ENCODE measurements around the gene MAGEB10.

DNA sequence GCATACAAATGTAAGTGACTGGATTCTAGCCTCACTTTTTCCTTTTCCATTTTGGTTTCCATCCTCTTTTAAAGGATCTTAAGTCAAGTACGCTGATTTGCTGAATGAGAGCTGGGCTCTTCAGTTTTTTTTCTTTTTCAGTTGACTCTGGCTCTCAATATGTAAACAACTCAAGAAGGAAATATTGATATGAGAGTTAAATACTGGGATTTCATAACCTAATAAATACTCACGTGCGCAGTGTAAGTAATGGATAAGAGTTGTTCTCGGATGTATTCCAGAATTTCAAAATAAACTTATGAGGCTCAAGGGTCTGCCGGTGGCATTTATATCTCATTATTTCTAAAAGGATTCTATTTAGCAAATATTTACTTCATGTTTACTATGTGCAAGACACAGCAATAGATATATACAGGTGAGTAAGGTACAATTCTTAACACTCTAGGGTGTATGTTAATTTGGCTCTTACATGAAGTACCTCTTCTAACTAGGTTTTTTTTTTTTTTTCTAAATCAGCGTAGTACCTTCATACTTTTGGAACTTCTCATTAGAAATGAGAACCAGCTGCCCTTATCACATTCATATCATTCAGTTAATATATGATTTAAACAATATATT is 11.0 kb upstream of the MAGEB10 start:
- TF ChIP-seq, protein P1, sequence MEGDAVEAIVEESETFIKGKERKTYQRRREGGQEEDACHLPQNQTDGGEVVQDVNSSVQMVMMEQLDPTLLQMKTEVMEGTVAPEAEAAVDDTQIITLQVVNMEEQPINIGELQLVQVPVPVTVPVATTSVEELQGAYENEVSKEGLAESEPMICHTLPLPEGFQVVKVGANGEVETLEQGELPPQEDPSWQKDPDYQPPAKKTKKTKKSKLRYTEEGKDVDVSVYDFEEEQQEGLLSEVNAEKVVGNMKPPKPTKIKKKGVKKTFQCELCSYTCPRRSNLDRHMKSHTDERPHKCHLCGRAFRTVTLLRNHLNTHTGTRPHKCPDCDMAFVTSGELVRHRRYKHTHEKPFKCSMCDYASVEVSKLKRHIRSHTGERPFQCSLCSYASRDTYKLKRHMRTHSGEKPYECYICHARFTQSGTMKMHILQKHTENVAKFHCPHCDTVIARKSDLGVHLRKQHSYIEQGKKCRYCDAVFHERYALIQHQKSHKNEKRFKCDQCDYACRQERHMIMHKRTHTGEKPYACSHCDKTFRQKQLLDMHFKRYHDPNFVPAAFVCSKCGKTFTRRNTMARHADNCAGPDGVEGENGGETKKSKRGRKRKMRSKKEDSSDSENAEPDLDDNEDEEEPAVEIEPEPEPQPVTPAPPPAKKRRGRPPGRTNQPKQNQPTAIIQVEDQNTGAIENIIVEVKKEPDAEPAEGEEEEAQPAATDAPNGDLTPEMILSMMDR (IDR thresholded peaks at IDR 0.05): no peak
- no peak for TF ChIP-seq POLR2A (IDR thresholded peaks at IDR 0.05)
